ENCODE results near the gene KITLG. TPM values are rescaled to one million over a fixed set of nuclear protein-coding genes. Genes with fewer than 3 reads are reported as not detected.
A peak's percentile ranks its signal among the peaks of the same experiment; 100 is the strongest.

KITLG gene
- total RNA-seq, 8 experiments from 2014 or later = 2.3 to 26.9 (median 12.0) TPM

DNA sequence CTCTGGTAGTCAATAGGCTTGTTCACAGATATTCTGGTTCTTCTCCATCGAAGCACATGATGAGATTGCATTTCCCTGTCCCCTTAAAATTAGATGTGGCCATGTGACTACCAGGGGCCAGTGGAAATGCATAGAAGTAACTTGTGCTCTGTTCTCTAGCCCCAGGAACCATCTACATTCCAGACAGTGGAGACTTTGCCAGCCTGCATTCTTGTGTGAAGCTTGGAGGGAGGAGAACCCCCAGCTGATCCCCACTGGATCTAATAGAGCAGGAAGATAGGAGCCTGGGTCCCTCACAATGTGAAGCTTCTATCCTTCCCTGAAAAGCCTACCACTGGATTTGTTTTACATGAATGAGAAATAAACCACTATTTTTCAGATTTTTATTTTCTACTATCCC, 130.1 kb downstream of the KITLG start:
- in situ Hi-C loops (cut with MboI; ENCODE audit: low pct_unique_long_range_greater_than_20kb in 2 of 9, low sequenced_read_pairs in 9 of 9, unreplicated experiment in 9 of 9) = no loop called here
- H3K4me3 ChIP-seq = no peak overlapping the region
- no peaks in the 10 kb centered on the region for H3K4me1 ChIP-seq (replicated peaks in 1 of 2)
- ATAC-seq (replicated peaks in 6 of 8) = no peak
- H3K27ac ChIP-seq = no peak overlapping the region
- WGBS, 10 experiments = 44 to 89% (median 83%) methylated on average over 1 of the region's 1 CpG; no CpG with 5 or more reads in 4 of the 10 experiments

DNA sequence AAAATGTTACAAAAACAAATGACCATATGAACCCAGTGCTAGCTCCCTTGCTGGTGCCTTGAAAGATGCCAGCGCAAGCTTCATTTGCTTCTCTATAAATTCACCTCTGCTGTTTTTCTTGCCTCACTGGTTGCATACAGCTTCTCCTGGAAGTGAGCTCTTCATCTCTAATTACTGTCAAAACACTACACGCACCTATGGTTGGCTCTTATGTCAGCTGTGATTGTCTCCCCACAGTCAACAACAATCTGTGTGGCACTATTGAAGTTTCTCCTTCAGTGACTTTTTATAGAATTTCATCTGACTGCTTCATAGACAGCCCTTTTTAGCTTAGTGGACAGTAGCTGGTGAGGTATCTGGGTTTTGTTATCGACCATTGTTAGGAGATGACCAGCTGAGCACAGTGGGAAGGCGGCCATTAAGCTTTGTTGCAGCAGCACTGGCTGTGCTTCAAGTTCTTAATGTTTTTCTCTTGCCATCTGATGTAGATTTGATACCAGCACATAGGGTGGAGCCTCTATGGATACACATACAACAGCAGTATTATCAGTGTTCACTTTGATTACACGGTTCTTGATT, 131.8 kb downstream of the KITLG start:
- ATAC-seq (replicated peaks in 6 of 8) = no peak
- WGBS, 10 experiments = 80 to 100% (median 88%) methylated on average over 1 to 5 of the region's 5 CpGs
- Histone ChIP-seq H3K4me3 (no peak overlapping the region), H3K27ac (no peak overlapping the region), H3K4me1 (replicated peaks in 1 of 2) (no peaks in the 10 kb centered on the region)
- in situ Hi-C loops (cut with MboI; ENCODE audit: low pct_unique_long_range_greater_than_20kb in 2 of 9, low sequenced_read_pairs in 9 of 9, unreplicated experiment in 9 of 9) = no loop called here

GRCh38 chr12:88445705-88446394, 134.4 kb downstream of the KITLG start:
- no peak for ATAC-seq (replicated peaks in 6 of 8)
- no peaks in the 10 kb centered on the region for H3K4me1 ChIP-seq (replicated peaks in 1 of 2)
- no peak overlapping the region for H3K4me3 ChIP-seq
- no peak overlapping the region for H3K27ac ChIP-seq
- in situ Hi-C loops (cut with MboI; ENCODE audit: low pct_unique_long_range_greater_than_20kb in 2 of 9, low sequenced_read_pairs in 9 of 9, unreplicated experiment in 9 of 9) = no loop called here

DNA sequence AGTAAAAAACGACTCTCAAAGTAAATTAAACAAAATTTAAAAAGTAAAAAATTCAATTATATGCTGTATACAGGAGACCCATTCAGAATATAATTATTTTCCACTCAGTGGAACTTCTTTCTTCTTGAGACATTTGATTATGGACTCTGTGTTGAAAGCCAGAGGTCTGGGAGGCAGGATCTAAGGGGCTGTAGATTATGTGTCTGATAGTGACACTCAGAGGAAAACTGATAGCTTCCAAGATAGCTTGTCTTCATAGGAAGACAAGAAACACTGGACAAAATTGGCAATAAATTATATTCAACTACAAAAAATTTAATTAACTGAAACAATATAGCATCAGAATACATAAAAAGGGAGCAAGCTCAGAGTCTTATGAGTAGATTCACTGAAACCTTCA, 135.8 kb downstream of the KITLG start:
- WGBS, 10 experiments = 38 to 80% (median 63%) methylated on average over 1 of the region's 1 CpG; no CpG with 5 or more reads in 1 of the 10 experiments
- H3K4me1 ChIP-seq (replicated peaks in 1 of 2) = no peaks in the 10 kb centered on the region
- H3K27ac ChIP-seq = no peak overlapping the region
- ATAC-seq (replicated peaks in 6 of 8) = peak in 1 of 8 experiments; percentile 31
- no peak overlapping the region for H3K4me3 ChIP-seq
- in situ Hi-C loops (cut with MboI; ENCODE audit: low pct_unique_long_range_greater_than_20kb in 2 of 9, low sequenced_read_pairs in 9 of 9, unreplicated experiment in 9 of 9) = no loop called here

All from motor neuron (in vitro differentiated cells).